ENCODE measurements around the gene ITPKB. TPM values are rescaled to one million over a fixed set of nuclear protein-coding genes. Genes with fewer than 3 reads are reported as not detected.

The ITPKB gene
- total RNA-seq, 1 experiment from 2014 or later = 9.5 TPM

GRCh38 chr1:226785805-226786204 is 46.7 kb upstream of the ITPKB start:
- POLR2A ChIA-PET = interaction anchor here (0.7 to 1.1 kb wide), 3 partner anchors 10 to 115 kb away, joined by 3 to 4 read pairs (median 3); no protein-coding TSS in a partner anchor

GRCh38 chr1:226784081-226785049 is 45.3 kb upstream of the ITPKB start:
- no peaks in the 10 kb centered on the region for H3K9me3 Mint-ChIP-seq (ENCODE audit: unreplicated experiment)
- H3K4me1 Mint-ChIP-seq (ENCODE audit: insufficient read depth, unreplicated experiment) = peaks cover 6% of the 10 kb centered on the region
- CTCF ChIA-PET = interaction anchor here (0.7 kb wide), 1 partner anchor 15 kb away, joined by 4 read pairs; no protein-coding TSS in a partner anchor
- no peak for TF ChIP-seq CTCF (IDR thresholded peaks at IDR 0.05; ENCODE audit: unreplicated experiment)
- no peak overlapping the region for H3K4me3 Mint-ChIP-seq (ENCODE audit: unreplicated experiment)
- DNase-seq (ENCODE audit: unreplicated experiment) = no peak
- no TSS peak for BruUV-seq (replicated peaks)
- intact Hi-C loops (cut with micrococcal nuclease) = no loop called here
- no peaks in the 10 kb centered on the region for H3K27me3 Mint-ChIP-seq (ENCODE audit: insufficient read depth, unreplicated experiment)
- POLR2A ChIA-PET = interaction anchor here (0.6 to 1.3 kb wide), 3 partner anchors 10 to 378 kb away, joined by 3 to 4 read pairs (median 3); no protein-coding TSS in a partner anchor
- H3K36me3 Mint-ChIP-seq (ENCODE audit: insufficient read depth, unreplicated experiment) = no peaks in the 10 kb centered on the region
- H3K27ac Mint-ChIP-seq (ENCODE audit: low read depth, unreplicated experiment) = no peak overlapping the region

More at GRCh38 chr1:226785805-226786204, 46.7 kb upstream of the ITPKB start:
- Mint-ChIP-seq H3K4me1 (ENCODE audit: insufficient read depth, unreplicated experiment) (no peaks in the 10 kb centered on the region), H3K4me3 (ENCODE audit: unreplicated experiment) (no peak overlapping the region), H3K27me3 (ENCODE audit: insufficient read depth, unreplicated experiment) (no peaks in the 10 kb centered on the region), H3K9me3 (ENCODE audit: unreplicated experiment) (no peaks in the 10 kb centered on the region), H3K36me3 (ENCODE audit: insufficient read depth, unreplicated experiment) (no peaks in the 10 kb centered on the region), H3K27ac (ENCODE audit: low read depth, unreplicated experiment) (no peak overlapping the region)
- intact Hi-C loops (cut with micrococcal nuclease) = no loop called here
- no peak for DNase-seq (ENCODE audit: unreplicated experiment)
- no peak for TF ChIP-seq CTCF (IDR thresholded peaks at IDR 0.05; ENCODE audit: unreplicated experiment)
- CTCF ChIA-PET = interaction anchor here (0.6 to 1.1 kb wide), 3 partner anchors 15 to 362 kb away, joined by 3 to 6 read pairs (median 4); no protein-coding TSS in a partner anchor
- no TSS peak for BruUV-seq (replicated peaks)

- no TSS peak for BruUV-seq (replicated peaks)
- intact Hi-C loops (cut with micrococcal nuclease) = no loop called here
- Mint-ChIP-seq H3K4me3 (ENCODE audit: unreplicated experiment) (no peak overlapping the region), H3K4me1 (ENCODE audit: insufficient read depth, unreplicated experiment) (peaks cover 16% of the 10 kb centered on the region), H3K27ac (ENCODE audit: low read depth, unreplicated experiment) (no peak overlapping the region), H3K36me3 (ENCODE audit: insufficient read depth, unreplicated experiment) (no peaks in the 10 kb centered on the region), H3K27me3 (ENCODE audit: insufficient read depth, unreplicated experiment) (no peaks in the 10 kb centered on the region), H3K9me3 (ENCODE audit: unreplicated experiment) (no peaks in the 10 kb centered on the region)
- CTCF ChIA-PET = interaction anchor here (0.6 to 0.8 kb wide), 2 partner anchors 12 to 150 kb away, joined by 3 read pairs; no protein-coding TSS in a partner anchor
- POLR2A ChIA-PET = interaction anchor here (0.6 kb wide), 1 partner anchor 44 kb away, joined by 3 read pairs; no protein-coding TSS in a partner anchor
- no peak for DNase-seq (ENCODE audit: unreplicated experiment)
- TF ChIP-seq CTCF (IDR thresholded peaks at IDR 0.05; ENCODE audit: unreplicated experiment) = no peak
Observed at GRCh38 chr1:226782845-226783601, 43.9 kb upstream of the ITPKB start.

Data from MCF 10A (cell line).